Activated CD8-positive, alpha-beta memory T cell treated with anti-CD3 and anti-CD28 coated beads, Interleukin-2, amount 50 U/mL, for 24 hours (primary cell): ENCODE results near the gene NPHP4.
"Not testable (repeated sequence)": the region's sequence is repeated elsewhere in the genome, so short reads cannot be mapped to it uniquely, and the experiment has no call there.

ENCODE experiments used
- DNase-seq: peaks from one replicate; pipeline ENCODE4 v3.0.0-alpha.2; 2020; ENCODE audit errors: extremely low read depth

Gene NPHP4

DNA sequence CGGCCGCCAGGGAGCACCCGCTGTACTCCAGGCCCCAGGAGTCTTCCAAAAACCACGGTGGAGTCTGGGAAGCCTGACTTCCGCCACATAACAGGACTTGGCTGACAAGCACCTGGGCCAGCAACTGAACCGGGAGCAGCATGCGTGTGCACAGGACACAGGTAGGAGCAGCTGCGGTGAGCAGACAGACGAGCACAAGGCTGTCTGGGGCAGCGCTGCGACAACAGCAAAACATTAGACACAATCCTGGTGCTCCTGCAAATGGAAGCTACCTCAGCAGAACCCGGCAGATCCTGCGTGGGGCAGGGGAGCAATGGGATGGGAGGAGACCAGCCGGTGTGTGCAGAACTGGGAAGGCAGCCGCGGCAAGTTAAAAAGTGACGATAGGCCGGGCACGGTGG, 80.4 kb downstream of the NPHP4 start:
- DNase-seq: no peak

GRCh38 chr1:5911157-5911556, 81.1 kb downstream of the NPHP4 start:
- DNase-seq: no peak

- no peak for DNase-seq
Measured at GRCh38 chr1:5910666-5911065, 81.6 kb downstream of the NPHP4 start.

DNA sequence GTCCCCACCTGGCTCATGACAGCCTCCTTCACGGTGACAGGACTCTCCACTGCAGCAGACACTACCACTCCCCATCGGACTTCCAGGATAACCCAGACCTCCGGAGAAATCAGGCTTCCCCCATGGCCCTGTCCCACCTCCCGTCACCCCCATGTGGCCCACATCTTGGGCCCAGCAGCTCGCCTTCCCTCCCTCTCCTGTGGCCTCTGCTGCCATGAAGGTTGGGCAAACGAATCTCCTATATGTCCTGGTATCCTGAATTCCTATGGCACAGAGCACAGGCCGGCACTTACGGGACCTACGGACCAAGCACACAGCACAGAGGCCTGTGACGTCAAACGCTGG, 82.0 kb downstream of the NPHP4 start:
- no peak for DNase-seq

GRCh38 chr1:5909576-5910275, 82.5 kb downstream of the NPHP4 start:
- no peak for DNase-seq

DNA sequence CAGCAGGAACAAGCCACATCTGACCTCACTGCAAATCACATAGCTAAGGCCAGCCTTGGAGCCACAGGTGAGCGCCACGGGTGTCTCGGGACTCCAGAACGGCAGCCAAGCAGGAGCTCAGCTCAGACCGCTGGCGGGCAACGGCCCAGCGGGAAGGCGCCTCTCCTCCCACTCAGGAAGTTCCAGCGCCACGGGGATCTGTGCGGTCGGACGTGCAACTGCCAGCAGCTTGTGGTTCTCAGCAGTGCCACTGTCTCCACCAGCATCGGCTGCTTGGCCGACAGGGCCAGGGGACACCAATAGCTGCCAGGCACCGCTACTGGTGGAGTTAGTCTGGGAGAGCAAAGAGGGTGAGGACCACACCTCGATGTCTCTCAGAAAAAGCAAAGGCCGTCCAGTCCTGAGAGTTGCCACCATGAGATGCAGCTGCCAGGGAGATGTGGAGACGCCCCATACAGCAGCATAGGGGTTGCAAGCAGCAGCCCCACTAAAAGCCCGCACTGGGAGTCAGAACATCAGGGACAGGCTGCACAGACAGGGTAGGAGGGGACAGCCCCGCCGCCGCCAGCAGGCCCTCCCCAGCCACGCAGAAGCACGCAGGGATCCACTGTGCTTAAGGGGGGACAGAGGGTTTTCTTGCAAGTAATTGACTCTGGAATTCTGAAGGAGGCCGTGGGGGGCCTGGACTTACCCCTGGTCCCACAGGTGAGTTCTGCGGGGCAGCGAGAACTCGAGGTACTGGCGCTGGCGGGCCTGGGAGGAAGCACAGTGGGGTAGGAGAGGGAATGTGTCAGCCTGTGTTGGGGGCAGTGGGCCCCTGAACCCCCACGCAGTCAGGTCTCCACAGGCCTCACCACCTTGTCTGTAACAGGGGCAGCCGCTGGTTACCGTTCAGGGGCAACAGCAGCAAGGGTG, 83.5 kb downstream of the NPHP4 start:
- DNase-seq: no peak

DNA sequence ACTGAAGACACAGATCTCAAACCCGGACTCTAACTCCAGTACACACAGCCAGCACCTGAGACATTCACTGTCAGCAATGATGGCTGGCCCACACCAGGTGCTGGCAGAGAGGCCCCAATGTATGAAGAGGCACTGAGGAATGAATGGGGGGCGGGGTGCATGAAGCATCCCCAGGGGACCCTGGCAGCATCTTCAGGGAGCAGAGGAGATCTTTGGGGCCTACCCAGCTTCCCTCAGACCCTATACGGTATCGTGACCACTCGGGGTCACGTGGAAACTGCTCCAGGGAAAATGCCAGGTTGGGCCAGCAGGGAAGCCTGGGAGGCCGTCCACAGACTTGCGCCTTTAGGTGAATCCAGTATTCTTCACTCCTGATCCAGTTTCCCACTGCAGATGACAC, 84.3 kb downstream of the NPHP4 start:
- DNase-seq: no peak

- DNase-seq: no peak
Measured at GRCh38 chr1:5907386-5907785, 84.8 kb downstream of the NPHP4 start.

- DNase-seq: no peak
Measured at GRCh38 chr1:5906966-5907365, 85.3 kb downstream of the NPHP4 start.

DNA sequence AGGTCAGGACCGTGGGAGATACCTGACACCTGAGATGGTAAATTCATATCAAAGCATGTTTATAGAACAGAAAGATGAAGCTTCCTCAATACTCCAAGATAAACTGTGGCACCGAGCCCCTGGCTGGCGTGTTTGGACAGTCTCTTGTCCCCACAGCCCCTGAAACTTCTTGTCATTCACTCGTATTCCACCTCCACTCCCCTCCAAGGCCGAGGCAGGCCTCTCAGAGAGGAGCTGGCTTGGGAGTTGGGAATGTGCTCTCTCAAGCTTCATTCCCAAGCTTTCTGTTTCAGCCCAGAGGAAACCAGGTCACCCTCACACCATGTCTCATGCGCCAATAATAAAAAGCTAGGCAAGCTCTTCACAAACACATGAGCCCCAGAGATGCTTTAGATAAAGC, 86.1 kb downstream of the NPHP4 start:
- DNase-seq: no peak

- DNase-seq: no peak
Measured at GRCh38 chr1:5905436-5905835, 86.8 kb downstream of the NPHP4 start.

- DNase-seq: no peak
Measured at GRCh38 chr1:5904551-5904950, 87.7 kb downstream of the NPHP4 start.

DNA sequence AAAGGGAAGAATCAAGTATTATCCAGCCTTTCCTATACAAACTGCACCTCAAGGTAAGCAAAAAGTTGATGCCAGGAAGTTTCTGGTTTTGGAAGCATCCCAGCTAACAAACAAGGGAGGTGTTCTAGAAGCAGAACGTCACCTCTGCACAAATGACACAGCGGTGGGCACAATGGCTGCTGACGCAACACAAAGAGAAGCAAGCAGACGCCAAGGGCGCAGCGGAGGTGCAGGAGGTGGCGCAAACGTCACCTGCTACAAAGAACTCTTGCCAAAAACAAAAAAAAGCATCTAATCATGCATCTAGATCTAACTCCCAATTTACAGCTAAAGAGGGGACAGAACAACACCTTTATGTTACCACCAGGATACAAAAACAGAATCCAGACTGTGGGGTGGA, 88.5 kb downstream of the NPHP4 start:
- DNase-seq: no peak

DNA sequence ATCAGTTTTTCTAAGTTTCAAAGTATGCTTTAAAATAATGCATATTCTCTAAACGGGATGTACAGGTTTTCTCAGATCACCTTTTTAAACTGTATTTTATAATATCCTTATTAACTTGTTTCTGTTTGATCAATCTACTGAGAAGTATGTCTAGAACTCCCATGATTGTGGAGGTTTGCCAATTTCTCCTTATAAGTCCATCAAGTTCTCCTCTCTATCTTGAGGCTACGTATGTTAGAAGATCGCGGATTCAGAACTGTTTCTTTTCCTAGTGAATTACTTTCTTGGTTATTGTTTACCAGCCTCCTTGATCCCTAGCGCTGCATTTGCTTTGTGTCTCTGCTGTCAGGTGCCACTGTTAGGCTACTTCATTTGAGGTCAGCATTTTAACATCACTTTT, 89.2 kb downstream of the NPHP4 start:
- DNase-seq: no peak

DNA sequence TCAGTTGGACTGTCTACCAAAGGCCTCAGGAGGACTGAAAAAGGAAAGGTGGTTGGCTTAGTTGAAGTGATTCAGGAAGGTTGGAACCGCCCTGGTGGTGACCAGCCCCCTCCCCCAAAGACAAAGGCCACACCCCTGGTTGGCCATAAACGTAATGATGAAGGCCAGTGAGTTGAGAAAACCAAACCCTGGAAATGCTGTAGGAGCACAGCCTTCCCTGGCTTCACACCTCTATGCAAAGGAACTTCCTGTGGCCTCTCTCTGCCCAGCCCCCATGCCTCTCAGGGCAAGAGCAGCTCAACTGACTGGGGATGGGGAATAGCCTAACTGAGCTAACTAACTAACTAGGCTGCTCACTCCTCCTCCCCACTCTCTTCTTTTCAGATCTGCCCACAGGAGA, 90.4 kb downstream of the NPHP4 start:
- no peak for DNase-seq

- DNase-seq: no peak
Measured at GRCh38 chr1:5901150-5901549, 91.1 kb downstream of the NPHP4 start.

DNA sequence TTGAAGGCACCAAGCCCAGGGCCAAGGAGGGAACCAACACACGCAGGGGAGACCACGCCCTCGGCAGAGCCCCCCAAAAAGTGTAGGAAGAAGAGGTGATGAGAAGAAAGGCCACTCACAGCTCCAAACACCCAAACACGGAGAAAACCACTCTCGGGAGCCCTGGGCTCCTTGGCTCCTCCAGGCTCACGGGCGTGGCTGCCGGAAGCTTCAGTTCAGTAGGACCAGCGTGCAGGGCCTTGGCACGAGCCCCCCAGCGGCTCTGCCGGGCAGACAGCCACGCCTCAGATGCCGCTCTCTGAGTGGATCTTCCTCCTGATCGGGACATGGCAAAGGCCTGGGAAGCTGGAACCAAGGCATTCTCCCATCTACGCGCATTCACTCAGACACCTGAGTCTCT, 94.0 kb downstream of the NPHP4 start:
- DNase-seq: no peak

GRCh38 chr1:5896706-5897660, 95.2 kb downstream of the NPHP4 start:
- DNase-seq: no peak

GRCh38 chr1:5895446-5896406, 96.5 kb downstream of the NPHP4 start:
- DNase-seq: no peak

- not testable (repeated sequence) for DNase-seq
Measured at GRCh38 chr1:5893699-5894278, 98.4 kb downstream of the NPHP4 start.

GRCh38 chr1:5892329-5892728, 99.9 kb downstream of the NPHP4 start:
- DNase-seq: no peak
